ENCODE results near the gene CDH12.

DNA sequence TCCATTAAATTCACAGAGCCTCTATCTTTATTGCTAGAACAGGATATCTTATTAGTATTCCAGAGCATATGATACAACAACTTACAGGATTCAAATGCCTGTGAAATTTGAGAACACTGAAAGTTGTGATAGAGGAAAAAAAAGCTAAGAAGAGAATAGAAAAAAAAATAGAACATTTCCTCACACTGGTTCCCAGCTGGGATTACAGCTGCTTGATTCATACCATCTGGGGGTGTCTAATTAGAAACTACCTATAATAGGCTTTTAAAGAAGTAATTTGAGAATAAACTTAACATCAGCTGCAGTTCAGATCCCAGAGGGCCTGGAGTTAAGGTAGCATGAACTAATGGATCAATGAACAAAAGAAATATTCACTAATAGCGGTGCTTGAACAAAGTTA lies 922.0 kb downstream of the CDH12 start:
- TF ChIP-seq POLR2A (IDR thresholded peaks at IDR 0.05), result no peak
- TF ChIP-seq, protein P1, sequence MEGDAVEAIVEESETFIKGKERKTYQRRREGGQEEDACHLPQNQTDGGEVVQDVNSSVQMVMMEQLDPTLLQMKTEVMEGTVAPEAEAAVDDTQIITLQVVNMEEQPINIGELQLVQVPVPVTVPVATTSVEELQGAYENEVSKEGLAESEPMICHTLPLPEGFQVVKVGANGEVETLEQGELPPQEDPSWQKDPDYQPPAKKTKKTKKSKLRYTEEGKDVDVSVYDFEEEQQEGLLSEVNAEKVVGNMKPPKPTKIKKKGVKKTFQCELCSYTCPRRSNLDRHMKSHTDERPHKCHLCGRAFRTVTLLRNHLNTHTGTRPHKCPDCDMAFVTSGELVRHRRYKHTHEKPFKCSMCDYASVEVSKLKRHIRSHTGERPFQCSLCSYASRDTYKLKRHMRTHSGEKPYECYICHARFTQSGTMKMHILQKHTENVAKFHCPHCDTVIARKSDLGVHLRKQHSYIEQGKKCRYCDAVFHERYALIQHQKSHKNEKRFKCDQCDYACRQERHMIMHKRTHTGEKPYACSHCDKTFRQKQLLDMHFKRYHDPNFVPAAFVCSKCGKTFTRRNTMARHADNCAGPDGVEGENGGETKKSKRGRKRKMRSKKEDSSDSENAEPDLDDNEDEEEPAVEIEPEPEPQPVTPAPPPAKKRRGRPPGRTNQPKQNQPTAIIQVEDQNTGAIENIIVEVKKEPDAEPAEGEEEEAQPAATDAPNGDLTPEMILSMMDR (IDR thresholded peaks at IDR 0.05), result no peak

All from thyroid gland (tissue), 4 donors.